MCF 10A (cell line): ENCODE results near the gene RGS10. TPM values are rescaled to one million over a fixed set of nuclear protein-coding genes. Genes with fewer than 3 reads are reported as not detected.

Experiments used
- BruUV-seq: library from RNA; stranded (reverse); fragments of 400-500 nt; replicated peaks from 2 replicates; lab custom pipeline; 2021; lab: Mats Ljungman, UMichigan
- CTCF ChIA-PET: fragments of 300-600 bp; sonication (Branson Sonifier 250); formaldehyde crosslinking; extraction: SDS; loops from one replicate; lab custom pipeline; 2021; ENCODE audit warnings: antibody characterized with exemption, inconsistent platforms; lab: Yijun Ruan, JAX
- POLR2A ChIA-PET: fragments of 300-600, 350-650 bp; sonication (Branson Sonifier 250); formaldehyde crosslinking; extraction: SDS; loops from one replicate; lab custom pipeline; 2020; ENCODE audit warnings: antibody characterized with exemption, inconsistent platforms; lab: Yijun Ruan, JAX
- DNase-seq: peaks from one replicate; pipeline ENCODE4 v3.0.0-alpha.2; 2018; ENCODE audit not compliant: unreplicated experiment
- H3K27ac Mint-ChIP-seq: one replicate; pipeline ENCODE4 v1.8.0; 2022; ENCODE audit warnings: mild to moderate bottlenecking, low read depth, mixed read lengths; ENCODE audit not compliant: unreplicated experiment
- H3K27me3 Mint-ChIP-seq: one replicate; pipeline ENCODE4 v1.8.0; 2022; ENCODE audit warnings: mixed read lengths; ENCODE audit not compliant: insufficient read depth, unreplicated experiment
- H3K36me3 Mint-ChIP-seq: one replicate; pipeline ENCODE4 v1.8.0; 2022; ENCODE audit warnings: mild to moderate bottlenecking, moderate library complexity, mixed read lengths; ENCODE audit not compliant: insufficient read depth, unreplicated experiment
- H3K4me1 Mint-ChIP-seq: one replicate; pipeline ENCODE4 v1.8.0; 2022; ENCODE audit warnings: mixed read lengths; ENCODE audit not compliant: insufficient read depth, unreplicated experiment
- H3K4me3 Mint-ChIP-seq: one replicate; pipeline ENCODE4 v1.8.0; 2022; ENCODE audit warnings: mild to moderate bottlenecking, moderate library complexity, mixed read lengths; ENCODE audit not compliant: unreplicated experiment
- H3K9me3 Mint-ChIP-seq: one replicate; pipeline ENCODE4 v1.8.0; 2022; ENCODE audit warnings: mixed read lengths; ENCODE audit not compliant: unreplicated experiment
- intact Hi-C: fragments of 100-400 bp; cut with micrococcal nuclease; formaldehyde crosslinking; loops from 2 replicates; pipeline ENCODE4 v1.14.1; 2022
- total RNA-seq: library from RNA; stranded (reverse); gene quantifications from 2 replicates; pipeline ENCODE4 v1.2.3, GENCODE V29; 2022
- TF ChIP-seq, protein P1 (sequence below): fragments of 200-600 bp; IDR thresholded peaks from one replicate; pipeline ENCODE4 v1.8.0; 2022; ENCODE audit warnings: antibody characterized with exemption, mild to moderate bottlenecking; ENCODE audit not compliant: unreplicated experiment

The RGS10 gene
- total RNA-seq, 1 experiment from 2014 or later = 26.0 TPM

- Mint-ChIP-seq H3K9me3 (no peaks in the 10 kb centered on the region), H3K36me3 (peaks cover 10% of the 10 kb centered on the region), H3K4me1 (peaks cover 31% of the 10 kb centered on the region), H3K27me3 (no peaks in the 10 kb centered on the region), H3K4me3 (no peak overlapping the region), H3K27ac (peak overlapping the region; percentile 64)
- DNase-seq = no peak
- ChIA-PET POLR2A (no interaction called here), CTCF (no interaction called here)
- TF ChIP-seq, protein P1, sequence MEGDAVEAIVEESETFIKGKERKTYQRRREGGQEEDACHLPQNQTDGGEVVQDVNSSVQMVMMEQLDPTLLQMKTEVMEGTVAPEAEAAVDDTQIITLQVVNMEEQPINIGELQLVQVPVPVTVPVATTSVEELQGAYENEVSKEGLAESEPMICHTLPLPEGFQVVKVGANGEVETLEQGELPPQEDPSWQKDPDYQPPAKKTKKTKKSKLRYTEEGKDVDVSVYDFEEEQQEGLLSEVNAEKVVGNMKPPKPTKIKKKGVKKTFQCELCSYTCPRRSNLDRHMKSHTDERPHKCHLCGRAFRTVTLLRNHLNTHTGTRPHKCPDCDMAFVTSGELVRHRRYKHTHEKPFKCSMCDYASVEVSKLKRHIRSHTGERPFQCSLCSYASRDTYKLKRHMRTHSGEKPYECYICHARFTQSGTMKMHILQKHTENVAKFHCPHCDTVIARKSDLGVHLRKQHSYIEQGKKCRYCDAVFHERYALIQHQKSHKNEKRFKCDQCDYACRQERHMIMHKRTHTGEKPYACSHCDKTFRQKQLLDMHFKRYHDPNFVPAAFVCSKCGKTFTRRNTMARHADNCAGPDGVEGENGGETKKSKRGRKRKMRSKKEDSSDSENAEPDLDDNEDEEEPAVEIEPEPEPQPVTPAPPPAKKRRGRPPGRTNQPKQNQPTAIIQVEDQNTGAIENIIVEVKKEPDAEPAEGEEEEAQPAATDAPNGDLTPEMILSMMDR = no peak
- intact Hi-C loops = no loop called here
- no TSS peak for BruUV-seq
Observed at GRCh38 chr10:119538632-119539358, 3.7 kb downstream of the RGS10 start.

GRCh38 chr10:119537953-119538630 lies 4.4 kb downstream of the RGS10 start:
- TF ChIP-seq, protein P1 = no peak
- ChIA-PET POLR2A (no interaction called here), CTCF (interaction anchor here (1.0 kb wide), 1 partner anchor 20 kb away, joined by 3 read pairs; no protein-coding TSS in a partner anchor)
- H3K4me3 Mint-ChIP-seq = no peak overlapping the region
- DNase-seq = no peak
- peak overlapping the region; percentile 64 for H3K27ac Mint-ChIP-seq
- no peaks in the 10 kb centered on the region for H3K9me3 Mint-ChIP-seq
- peaks cover 31% of the 10 kb centered on the region for H3K4me1 Mint-ChIP-seq
- no TSS peak for BruUV-seq
- intact Hi-C loops = no loop called here
- H3K27me3 Mint-ChIP-seq = no peaks in the 10 kb centered on the region
- peaks cover 4% of the 10 kb centered on the region for H3K36me3 Mint-ChIP-seq

- Mint-ChIP-seq H3K36me3 (peaks cover 4% of the 10 kb centered on the region), H3K27ac (no peak overlapping the region), H3K9me3 (no peaks in the 10 kb centered on the region), H3K4me1 (peaks cover 31% of the 10 kb centered on the region), H3K27me3 (no peaks in the 10 kb centered on the region), H3K4me3 (no peak overlapping the region)
- no TSS peak for BruUV-seq
- DNase-seq = no peak
- TF ChIP-seq, protein P1 = no peak
- ChIA-PET CTCF (interaction anchor here (0.6 kb wide), 1 partner anchor 14 kb away, joined by 4 read pairs; no protein-coding TSS in a partner anchor), POLR2A (no interaction called here)
- intact Hi-C loops = no loop called here
Observed at GRCh38 chr10:119536508-119537025, 6.0 kb downstream of the RGS10 start.

DNA sequence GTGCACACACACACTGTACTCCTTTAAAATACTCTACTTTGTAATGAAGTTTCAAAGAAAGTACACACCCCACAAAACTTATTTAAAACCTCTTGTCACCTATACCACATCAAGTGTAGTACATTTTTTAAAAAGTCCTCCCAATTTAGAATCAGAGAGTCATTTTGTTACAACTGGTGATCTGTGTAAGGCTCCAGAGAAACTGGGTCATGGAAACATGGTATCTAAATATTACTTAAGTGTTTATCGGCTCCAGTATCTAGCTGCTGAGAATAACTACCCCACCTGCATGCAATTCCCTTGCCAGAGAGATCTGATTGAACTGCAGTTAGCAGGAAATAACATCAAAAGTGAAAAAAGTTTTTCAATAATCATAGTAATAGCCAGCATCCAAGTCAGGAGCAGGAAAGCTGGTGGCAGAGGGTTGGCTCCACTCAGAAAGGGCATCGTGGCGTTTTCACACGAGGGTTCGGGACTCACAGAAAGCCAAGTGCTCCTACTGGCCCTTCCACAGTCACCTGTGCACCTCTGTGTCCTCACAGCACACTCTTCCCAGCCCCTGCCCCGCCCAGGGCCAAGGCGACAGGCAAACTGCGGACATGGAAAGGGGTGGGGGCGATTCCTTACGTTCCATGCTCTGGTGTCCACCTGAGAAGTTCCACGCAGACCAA lies 6.5 kb downstream of the RGS10 start:
- Mint-ChIP-seq H3K9me3 (no peaks in the 10 kb centered on the region), H3K27me3 (no peaks in the 10 kb centered on the region), H3K4me1 (peaks cover 26% of the 10 kb centered on the region), H3K36me3 (peaks cover 4% of the 10 kb centered on the region), H3K4me3 (no peak overlapping the region), H3K27ac (no peak overlapping the region)
- TF ChIP-seq, protein P1 = no peak
- BruUV-seq = no TSS peak
- intact Hi-C loops = no loop called here
- CTCF ChIA-PET = no interaction called here
- no peak for DNase-seq
- POLR2A ChIA-PET = no interaction called here
